Lower leg skin (tissue), 3 donors: ENCODE data around the gene SEMA6A.

Source experiments
- POLR2A ChIP-seq, 2 donors: fragments of 450-650 bp; IDR thresholded peaks; one replicate each; pipeline ENCODE4 v1.6.1; 2016 to 2017; ENCODE audit warnings: antibody characterized with exemption in 2 of 2, mild to moderate bottlenecking in 1 of 2, moderate library complexity in 1 of 2
- TF ChIP-seq, protein P1 (sequence below), 3 donors: fragments of 450-650 bp; IDR thresholded peaks; one replicate each; pipeline ENCODE4 v1.5.1; 2016; ENCODE audit warnings: antibody characterized with exemption in 3 of 3, mild to moderate bottlenecking in 3 of 3, moderate library complexity in 2 of 3

DNA sequence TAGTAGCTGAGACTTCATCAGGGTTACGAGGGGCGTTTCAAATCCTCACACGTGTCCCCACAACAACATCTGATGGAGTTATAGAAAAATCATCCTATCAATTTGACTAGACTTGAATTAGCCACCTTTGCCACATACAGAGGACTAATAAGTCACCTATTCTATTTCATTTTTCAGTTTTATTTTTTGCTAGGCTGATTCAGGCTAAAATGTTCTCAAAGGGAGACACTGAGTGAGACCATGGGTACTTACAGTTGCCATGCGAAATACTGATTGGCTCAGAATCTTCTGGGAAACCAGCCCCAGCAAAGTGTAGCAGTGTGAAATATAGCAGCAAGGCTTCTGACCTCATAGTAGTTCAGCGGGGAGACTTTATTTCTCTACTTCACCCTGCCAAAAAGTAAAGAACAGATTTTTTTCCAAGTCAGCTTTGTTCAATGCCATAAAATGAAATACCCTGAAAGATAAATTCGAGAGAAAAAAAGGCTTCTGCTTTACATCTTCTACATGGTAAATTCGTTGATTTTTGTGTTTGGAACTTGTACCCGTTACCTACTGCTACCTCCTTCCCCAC is 69.9 kb downstream of the SEMA6A start:
- TF ChIP-seq, protein P1, sequence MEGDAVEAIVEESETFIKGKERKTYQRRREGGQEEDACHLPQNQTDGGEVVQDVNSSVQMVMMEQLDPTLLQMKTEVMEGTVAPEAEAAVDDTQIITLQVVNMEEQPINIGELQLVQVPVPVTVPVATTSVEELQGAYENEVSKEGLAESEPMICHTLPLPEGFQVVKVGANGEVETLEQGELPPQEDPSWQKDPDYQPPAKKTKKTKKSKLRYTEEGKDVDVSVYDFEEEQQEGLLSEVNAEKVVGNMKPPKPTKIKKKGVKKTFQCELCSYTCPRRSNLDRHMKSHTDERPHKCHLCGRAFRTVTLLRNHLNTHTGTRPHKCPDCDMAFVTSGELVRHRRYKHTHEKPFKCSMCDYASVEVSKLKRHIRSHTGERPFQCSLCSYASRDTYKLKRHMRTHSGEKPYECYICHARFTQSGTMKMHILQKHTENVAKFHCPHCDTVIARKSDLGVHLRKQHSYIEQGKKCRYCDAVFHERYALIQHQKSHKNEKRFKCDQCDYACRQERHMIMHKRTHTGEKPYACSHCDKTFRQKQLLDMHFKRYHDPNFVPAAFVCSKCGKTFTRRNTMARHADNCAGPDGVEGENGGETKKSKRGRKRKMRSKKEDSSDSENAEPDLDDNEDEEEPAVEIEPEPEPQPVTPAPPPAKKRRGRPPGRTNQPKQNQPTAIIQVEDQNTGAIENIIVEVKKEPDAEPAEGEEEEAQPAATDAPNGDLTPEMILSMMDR (IDR thresholded peaks at IDR 0.05) = no peak
- no peak for TF ChIP-seq POLR2A (IDR thresholded peaks at IDR 0.05)
